Vagina (tissue), 2 donors: Measurements from ENCODE around the gene DEF6. TPM values are rescaled to one million over a fixed set of nuclear protein-coding genes. Genes with fewer than 3 reads are reported as not detected.

Source experiments
- DNase-seq, 2 donors: peaks; one replicate each; pipeline ENCODE4 v3.0.0-alpha.2; 2017; ENCODE audit errors: extremely low spot score in 2 of 2
- H3K27ac ChIP-seq: fragments of 200-600 bp; sonication (generic); one replicate; pipeline ENCODE4 v1.5.1; 2019
- H3K27me3 ChIP-seq: fragments of 200-600 bp; sonication (generic); one replicate; pipeline ENCODE4 v1.5.1; 2019
- H3K36me3 ChIP-seq, 2 donors: fragments of 200-600 bp; sonication (generic); one replicate each; pipeline ENCODE4 v1.5.1; 2017 to 2019
- H3K4me1 ChIP-seq: fragments of 200-600 bp; sonication (generic); one replicate; pipeline ENCODE4 v1.5.1; 2019
- H3K4me3 ChIP-seq, 2 donors: fragments of 200-600 bp; sonication (generic); 1 replicate in 1 of 2; 2 replicates in 1 of 2; pipeline ENCODE4 v1.5.1; 2016 to 2019
- H3K9me3 ChIP-seq: fragments of 200-600 bp; sonication (generic); one replicate; pipeline ENCODE4 v1.5.1; 2019
- CTCF ChIP-seq, 3 experiments: fragments of 450-650 bp in 2 of 3; fragments of 200-600 bp in 1 of 3; sonication (generic) in 1 of 3; IDR thresholded peaks; one replicate each; pipeline ENCODE4 v1.5.1; 2017 to 2019; ENCODE audit warnings: antibody characterized with exemption in 3 of 3, mild to moderate bottlenecking in 2 of 3, moderate library complexity in 2 of 3
- POLR2A ChIP-seq, 2 donors: fragments of 450-650 bp; IDR thresholded peaks; one replicate each; pipeline ENCODE4 v1.6.1; 2017; ENCODE audit warnings: antibody characterized with exemption in 2 of 2, mild to moderate bottlenecking in 2 of 2, moderate library complexity in 2 of 2
- POLR2AphosphoS5 ChIP-seq, 2 donors: sonication (generic); formaldehyde crosslinking; IDR thresholded peaks; one replicate each; pipeline ENCODE4 v1.9.0; 2017; ENCODE audit warnings: antibody characterized with exemption in 2 of 2, mild to moderate bottlenecking in 2 of 2, low read depth in 1 of 2; ENCODE audit not compliant: insufficient read depth in 1 of 2
- intact Hi-C: fragments of 100-400 bp; cut with DNase I; formaldehyde crosslinking; loops from one replicate; pipeline ENCODE4 v1.15.1; 2023
- total RNA-seq: library from RNA; depleted of rRNA; stranded (reverse); fragments of >200 nt; gene quantifications from one replicate; pipeline ENCODE4 v1.2.3, GENCODE V29; 2016

DEF6 gene
- total RNA-seq, 1 donor from 2014 or later = 23.1 TPM

GRCh38 chr6:35253249-35253648 lies 44.4 kb upstream of the DEF6 start:
- intact Hi-C loops = no loop called here
- Histone ChIP-seq H3K27ac (no peak overlapping the region), H3K9me3 (no peaks in the 10 kb centered on the region), H3K27me3 (no peaks in the 10 kb centered on the region), H3K4me1 (peaks cover 22% of the 10 kb centered on the region), H3K36me3 (no peaks in the 10 kb centered on the region), H3K4me3 (no peak overlapping the region)
- TF ChIP-seq POLR2AphosphoS5 (IDR thresholded peaks at IDR 0.05; ENCODE audit: insufficient read depth in 1 of 2, low read depth in 1 of 2) (no peak), CTCF (IDR thresholded peaks at IDR 0.05) (no peak), POLR2A (IDR thresholded peaks at IDR 0.05) (no peak)
- DNase-seq = no peak

DNA sequence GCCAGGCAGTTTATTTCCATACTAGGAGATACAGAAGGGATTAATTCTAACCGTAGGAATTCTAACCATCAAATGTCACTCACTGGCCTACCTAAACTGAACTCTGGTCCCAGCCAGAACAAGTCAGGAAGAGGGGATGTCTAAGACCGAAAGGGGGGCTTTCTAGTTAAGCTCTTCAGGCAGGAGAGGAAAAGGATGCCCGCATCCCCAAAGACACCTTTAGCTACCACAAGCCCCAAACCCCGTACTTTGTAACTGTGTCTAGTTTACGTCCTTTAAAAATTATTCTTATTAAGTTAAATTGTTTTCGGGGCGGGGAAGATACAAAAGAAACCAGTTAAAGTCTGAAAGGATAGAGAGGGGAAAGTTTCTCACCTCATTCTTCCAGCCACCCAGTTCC lies 39.3 kb upstream of the DEF6 start:
- H3K4me3 ChIP-seq = peak overlapping the region; percentile 85 to 88
- H3K4me1 ChIP-seq = peaks cover 31% of the 10 kb centered on the region
- no peak for TF ChIP-seq POLR2AphosphoS5 (IDR thresholded peaks at IDR 0.05; ENCODE audit: insufficient read depth in 1 of 2, low read depth in 1 of 2)
- no peak for TF ChIP-seq POLR2A (IDR thresholded peaks at IDR 0.05)
- TF ChIP-seq CTCF (IDR thresholded peaks at IDR 0.05) = no peak
- no peak for DNase-seq
- no peaks in the 10 kb centered on the region for H3K9me3 ChIP-seq
- intact Hi-C loops = no loop called here
- no peaks in the 10 kb centered on the region for H3K36me3 ChIP-seq
- peak overlapping the region; percentile 98 for H3K27ac ChIP-seq
- no peaks in the 10 kb centered on the region for H3K27me3 ChIP-seq

- H3K27ac ChIP-seq = peak overlapping the region; percentile 98
- peak overlapping the region; percentile 85 to 88 for H3K4me3 ChIP-seq
- DNase-seq = no peak
- no peaks in the 10 kb centered on the region for H3K27me3 ChIP-seq
- peaks cover 31% of the 10 kb centered on the region for H3K4me1 ChIP-seq
- H3K9me3 ChIP-seq = no peaks in the 10 kb centered on the region
- intact Hi-C loops = no loop called here
- no peak for TF ChIP-seq POLR2A (IDR thresholded peaks at IDR 0.05)
- no peak for TF ChIP-seq CTCF (IDR thresholded peaks at IDR 0.05)
- no peak for TF ChIP-seq POLR2AphosphoS5 (IDR thresholded peaks at IDR 0.05; ENCODE audit: insufficient read depth in 1 of 2, low read depth in 1 of 2)
- no peaks in the 10 kb centered on the region for H3K36me3 ChIP-seq
Measured at GRCh38 chr6:35258858-35259193, 38.8 kb upstream of the DEF6 start.

GRCh38 chr6:35259194-35259947 lies 38.2 kb upstream of the DEF6 start, which contains the start of gene ZNF76:
ZNF76 (plus strand) TSS chr6:35259735; CDS start chr6:35281152, 21,417 bp downstream.
- peak within 1 kb of the TSS; percentile 98 for H3K27ac ChIP-seq
- H3K9me3 ChIP-seq = no peaks in the 10 kb centered on the region
- DNase-seq = peak in 1 of 2 donors; percentile 97
- H3K36me3 ChIP-seq = no peaks in the 10 kb centered on the region
- TF ChIP-seq POLR2A (IDR thresholded peaks at IDR 0.05) (peak in 1 of 2 donors; percentile 60), CTCF (IDR thresholded peaks at IDR 0.05) (peak in 2 of 3 experiments; percentile 39 to 51), POLR2AphosphoS5 (IDR thresholded peaks at IDR 0.05; ENCODE audit: insufficient read depth in 1 of 2, low read depth in 1 of 2) (peak; percentile 93 to 97)
- H3K4me1 ChIP-seq = peaks cover 31% of the 10 kb centered on the region
- intact Hi-C loops = no loop called here
- peak within 1 kb of the TSS; percentile 85 to 88 for H3K4me3 ChIP-seq
- no peaks in the 10 kb centered on the region for H3K27me3 ChIP-seq

GRCh38 chr6:35259948-35260590 lies 37.5 kb upstream of the DEF6 start:
- intact Hi-C loops = no loop called here
- no peak for DNase-seq
- no peaks in the 10 kb centered on the region for H3K9me3 ChIP-seq
- no peak for TF ChIP-seq POLR2A (IDR thresholded peaks at IDR 0.05)
- no peak for TF ChIP-seq POLR2AphosphoS5 (IDR thresholded peaks at IDR 0.05; ENCODE audit: insufficient read depth in 1 of 2, low read depth in 1 of 2)
- TF ChIP-seq CTCF (IDR thresholded peaks at IDR 0.05) = no peak
- H3K27ac ChIP-seq = peak overlapping the region; percentile 98
- H3K36me3 ChIP-seq = no peaks in the 10 kb centered on the region
- peaks cover 31% of the 10 kb centered on the region for H3K4me1 ChIP-seq
- no peaks in the 10 kb centered on the region for H3K27me3 ChIP-seq
- H3K4me3 ChIP-seq = peak overlapping the region; percentile 85 to 88
